ENCODE results near the gene MALAT1.
"Not testable (repeated sequence)": the region's sequence is repeated elsewhere in the genome, so short reads cannot be mapped to it uniquely, and the experiment has no call there.

The MALAT1 gene

DNA sequence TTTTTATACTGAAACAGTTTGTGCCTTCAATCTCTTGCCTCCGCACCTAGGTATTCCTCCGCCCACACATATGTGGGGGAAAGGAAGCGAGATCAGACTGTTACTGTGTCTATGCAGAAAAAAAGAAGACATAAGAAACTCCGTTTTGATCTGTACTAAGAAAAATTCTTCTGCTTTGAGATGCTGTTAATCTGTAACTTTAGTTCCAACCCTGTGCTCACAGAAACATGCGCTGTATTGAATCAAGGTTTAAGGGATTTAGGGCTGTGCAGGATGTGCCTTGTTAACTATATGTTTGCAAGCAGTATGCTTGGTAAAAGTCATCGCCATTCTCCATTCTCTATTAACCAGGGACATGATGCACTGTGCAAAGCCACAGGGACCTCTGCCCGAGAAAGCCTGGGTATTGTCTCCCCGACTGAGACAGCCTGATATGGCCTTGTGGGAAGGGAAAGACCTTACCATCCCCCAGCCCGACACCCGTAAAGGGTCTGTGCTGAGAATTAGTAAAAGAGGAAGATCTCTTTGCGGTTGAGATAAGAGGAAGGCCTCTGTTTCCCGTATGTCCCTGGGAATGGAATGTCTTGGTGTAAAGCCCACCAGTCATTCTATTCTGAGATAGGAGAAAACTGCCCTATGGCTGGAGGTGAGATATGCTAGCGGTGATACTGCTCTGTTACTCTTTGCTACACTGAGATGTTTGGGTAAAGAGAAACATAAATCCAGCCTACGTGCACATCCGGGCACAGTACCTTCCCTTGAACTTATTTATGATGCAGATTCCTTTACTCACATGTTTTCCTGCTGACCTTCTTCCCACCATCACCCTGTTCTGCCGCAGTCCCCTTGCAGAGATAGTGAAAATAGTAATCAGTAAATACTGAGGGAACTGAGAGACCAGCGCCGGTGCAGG lies 24.1 kb downstream of the MALAT1 start:
- peak in 1 of 2 donors; percentile 57 for DNase-seq

DNA sequence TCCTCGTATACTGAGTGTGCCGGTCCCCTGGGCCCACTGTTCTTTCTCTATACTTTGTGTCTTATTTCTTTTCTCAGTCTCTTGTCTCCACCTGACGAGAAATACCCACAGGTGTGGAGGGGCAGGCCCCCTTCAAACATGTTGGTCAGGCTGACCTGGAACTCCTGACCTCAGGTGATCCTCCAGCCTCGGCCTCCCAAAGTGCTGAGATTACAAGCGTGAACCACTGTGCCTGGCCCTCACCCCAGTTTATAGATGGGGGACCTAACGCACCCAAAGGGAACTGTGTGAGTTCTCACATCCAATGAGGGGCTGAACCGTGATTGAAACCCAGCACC lies 24.8 kb downstream of the MALAT1 start:
- DNase-seq: not testable (repeated sequence)

DNA sequence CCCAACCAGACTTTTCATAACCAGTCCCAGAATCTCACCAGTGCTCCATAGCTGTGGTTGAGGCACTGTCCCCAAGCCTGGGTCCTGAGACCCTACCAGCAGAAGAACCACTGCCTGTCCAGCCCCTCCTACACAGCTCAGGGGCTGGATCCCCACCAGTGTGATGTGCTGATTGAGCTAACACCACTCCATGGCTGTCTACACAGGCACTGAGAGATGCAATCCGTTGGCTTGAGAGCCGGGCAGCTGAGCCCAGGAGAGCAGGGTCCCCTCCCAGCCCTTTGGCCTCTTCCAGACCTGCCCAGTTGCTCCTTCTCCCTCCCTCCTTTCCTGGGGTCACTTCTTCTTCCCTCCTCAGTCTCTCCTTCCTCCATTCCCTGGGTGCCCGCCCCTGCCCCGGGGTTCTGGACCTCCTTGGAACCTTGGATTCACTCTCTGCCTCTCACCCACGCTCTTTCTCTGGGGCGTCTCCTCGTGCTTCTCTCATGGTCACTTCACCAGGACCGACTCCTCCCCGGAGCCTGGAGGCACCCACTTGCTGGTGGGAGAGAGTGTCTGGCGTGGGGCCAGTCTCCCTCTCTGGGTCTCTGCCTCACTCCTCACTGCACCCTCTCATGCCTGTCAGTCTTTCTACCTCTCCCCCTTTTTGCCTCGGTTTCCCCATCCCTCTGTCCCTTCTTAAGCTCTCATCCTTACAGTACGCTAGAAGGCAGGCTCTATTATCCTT lies 25.3 kb downstream of the MALAT1 start:
- DNase-seq: no peak

DNA sequence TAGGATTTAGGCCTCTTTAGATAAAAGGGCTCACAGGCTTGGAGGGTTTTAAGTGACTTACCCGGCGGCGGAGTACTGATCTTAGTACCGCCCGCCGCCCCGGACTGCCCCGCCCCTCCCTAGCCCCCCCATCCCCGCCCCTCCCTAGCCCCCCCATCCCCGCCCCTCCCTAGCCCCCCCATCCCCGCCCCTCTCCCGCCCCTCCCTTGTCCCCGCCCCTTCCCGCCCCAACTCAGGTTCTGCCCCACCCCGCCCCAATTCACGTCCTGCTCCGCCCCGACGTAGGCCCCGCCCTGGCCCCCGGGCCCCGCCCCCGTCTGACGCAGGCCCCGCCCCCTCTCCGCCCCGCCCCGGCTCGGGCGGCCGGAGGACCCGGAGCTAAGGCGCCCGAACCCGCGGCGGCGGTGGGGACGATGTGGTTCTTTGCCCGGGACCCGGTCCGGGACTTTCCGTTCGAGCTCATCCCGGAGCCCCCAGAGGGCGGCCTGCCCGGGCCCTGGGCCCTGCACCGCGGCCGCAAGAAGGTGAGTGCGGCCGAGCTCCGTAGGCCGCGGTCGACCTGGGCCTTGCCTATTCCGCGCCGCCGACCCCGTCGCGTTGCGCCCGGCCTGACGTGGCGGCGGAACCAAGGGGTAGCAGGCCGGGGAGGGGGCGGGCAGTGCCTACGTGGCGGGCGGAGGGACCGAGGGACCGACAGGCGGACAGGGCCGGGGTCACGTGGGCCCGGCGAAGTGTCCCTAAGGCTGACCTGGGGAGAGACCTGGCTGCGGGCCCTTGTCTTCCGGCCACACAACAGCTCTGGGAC lies 26.1 kb downstream of the MALAT1 start, which contains the start of gene SCYL1:
TSS of gene SCYL1 (plus strand) at position 343 of the 805 bp plus-strand sequence. CDS start at position 414, 71 bp downstream.
- peak; percentile 78 to 89 for DNase-seq

DNA sequence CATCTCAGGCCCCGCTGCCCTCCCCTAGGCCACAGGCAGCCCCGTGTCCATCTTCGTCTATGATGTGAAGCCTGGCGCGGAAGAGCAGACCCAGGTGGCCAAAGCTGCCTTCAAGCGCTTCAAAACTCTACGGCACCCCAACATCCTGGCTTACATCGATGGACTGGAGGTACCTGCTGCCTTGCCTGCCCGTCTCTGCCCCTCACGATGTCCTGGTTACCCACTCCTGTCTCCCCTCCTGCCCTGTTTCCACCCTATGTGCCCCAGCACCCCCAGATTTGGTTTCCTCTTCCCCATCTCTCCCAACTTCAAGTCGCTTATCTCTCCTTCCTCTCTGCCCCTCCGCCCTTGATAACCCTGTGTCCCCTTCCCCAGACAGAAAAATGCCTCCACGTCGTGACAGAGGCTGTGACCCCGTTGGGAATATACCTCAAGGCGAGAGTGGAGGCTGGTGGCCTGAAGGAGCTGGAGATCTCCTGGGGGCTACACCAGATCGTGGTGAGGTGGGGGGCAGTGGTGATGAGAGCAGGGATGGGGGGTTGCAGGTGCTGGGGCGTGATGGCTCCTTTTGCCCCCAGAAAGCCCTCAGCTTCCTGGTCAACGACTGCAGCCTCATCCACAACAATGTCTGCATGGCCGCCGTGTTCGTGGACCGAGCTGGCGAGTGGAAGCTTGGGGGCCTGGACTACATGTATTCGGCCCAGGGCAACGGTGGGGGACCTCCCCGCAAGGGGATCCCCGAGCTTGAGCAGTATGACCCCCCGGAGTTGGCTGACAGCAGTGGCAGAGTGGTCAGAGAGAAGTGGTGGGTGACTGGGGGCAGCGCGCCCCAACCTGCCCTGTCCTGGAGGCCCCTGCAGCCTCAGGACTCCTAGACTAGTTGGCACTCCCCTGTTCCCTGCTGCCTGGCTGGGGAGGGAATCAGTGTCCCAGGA lies 27.0 kb downstream of the MALAT1 start:
- no peak for DNase-seq

DNA sequence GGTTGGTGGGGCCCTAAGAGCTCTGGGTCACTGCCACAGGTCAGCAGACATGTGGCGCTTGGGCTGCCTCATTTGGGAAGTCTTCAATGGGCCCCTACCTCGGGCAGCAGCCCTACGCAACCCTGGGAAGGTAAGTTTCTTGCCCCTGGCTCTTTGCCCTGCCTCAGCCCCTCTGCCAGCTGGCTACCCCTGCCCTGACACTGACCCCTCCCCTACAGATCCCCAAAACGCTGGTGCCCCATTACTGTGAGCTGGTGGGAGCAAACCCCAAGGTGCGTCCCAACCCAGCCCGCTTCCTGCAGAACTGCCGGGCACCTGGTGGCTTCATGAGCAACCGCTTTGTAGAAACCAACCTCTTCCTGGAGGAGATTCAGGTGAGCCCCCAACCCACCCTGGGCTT lies 27.9 kb downstream of the MALAT1 start:
- no peak for DNase-seq

DNA sequence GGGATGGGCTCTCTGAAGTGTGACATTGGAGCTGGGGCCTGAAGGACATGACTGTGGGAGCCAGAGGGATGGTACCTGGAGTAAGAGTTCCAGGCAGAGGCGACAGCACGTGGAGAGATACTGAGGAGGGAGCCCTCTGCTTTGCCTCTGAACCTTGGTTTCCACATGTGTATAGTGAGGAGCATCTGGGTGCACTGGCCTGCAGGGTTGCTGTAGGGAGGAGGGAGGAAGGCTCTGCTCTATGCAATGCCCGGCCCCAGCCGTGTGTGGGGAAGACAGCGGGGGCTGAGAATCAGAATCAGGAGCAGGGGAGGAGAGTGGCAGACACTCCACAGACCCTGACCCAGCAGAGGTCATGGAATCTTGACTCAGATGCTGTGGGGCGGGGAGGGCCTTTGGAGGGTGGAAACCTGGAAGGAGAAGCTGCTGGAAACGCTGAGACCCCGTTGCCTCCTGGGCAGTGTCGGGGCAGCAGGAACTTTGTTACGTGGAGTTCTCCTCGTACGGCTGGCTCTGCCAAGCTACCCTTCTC lies 30.0 kb downstream of the MALAT1 start:
- DNase-seq: no peak

DNA sequence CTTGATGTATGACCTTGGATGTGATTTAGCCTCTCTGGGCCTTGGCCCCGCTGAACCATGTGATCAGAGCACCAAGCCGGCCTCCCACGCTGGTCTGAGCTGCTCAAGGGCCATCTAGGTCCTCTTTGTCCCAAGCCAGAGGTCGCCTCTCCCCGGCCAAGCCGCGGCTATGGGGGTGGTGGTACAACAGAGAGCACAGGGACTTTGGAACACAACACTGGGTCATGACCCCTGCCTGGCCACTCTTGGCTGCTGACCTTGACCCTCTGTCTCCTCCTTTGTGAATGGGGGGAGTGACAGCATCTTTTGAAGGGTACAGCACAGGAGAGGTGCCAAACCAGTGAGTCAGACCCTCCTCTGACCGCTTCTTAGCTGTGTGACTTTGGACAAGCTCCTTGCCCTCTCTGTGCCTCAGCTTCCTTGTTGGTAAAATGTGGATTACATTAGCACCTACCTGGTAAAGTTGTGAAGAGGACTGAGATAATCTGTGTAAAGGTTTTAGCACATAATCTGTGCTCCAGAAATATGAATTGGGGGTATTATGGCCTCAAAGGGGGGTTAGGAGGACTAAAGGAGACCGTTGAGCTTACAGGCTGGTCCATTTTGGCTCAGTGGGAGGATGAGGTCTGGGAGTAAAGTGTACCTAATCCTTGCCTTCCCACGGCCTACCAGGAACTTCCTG lies 30.8 kb downstream of the MALAT1 start:
- no peak for DNase-seq

DNA sequence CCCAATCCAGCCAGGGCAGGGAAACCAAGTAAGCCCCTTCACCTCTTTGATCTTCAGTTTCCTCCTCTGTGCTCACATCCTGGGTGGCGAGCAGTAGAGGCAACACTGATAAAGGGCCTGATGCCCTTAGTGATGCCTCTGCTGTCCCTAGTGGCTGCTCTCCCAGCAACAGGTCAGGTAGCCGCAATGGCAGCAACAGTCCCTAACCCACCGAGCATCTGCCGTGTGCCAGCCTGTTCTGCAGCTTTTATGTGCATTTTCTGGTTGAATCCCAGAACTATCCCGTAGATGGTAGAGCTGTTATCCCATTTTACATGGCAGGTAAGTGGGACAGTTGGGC lies 31.3 kb downstream of the MALAT1 start:
- DNase-seq: peak in 1 of 2 donors; percentile 50

DNA sequence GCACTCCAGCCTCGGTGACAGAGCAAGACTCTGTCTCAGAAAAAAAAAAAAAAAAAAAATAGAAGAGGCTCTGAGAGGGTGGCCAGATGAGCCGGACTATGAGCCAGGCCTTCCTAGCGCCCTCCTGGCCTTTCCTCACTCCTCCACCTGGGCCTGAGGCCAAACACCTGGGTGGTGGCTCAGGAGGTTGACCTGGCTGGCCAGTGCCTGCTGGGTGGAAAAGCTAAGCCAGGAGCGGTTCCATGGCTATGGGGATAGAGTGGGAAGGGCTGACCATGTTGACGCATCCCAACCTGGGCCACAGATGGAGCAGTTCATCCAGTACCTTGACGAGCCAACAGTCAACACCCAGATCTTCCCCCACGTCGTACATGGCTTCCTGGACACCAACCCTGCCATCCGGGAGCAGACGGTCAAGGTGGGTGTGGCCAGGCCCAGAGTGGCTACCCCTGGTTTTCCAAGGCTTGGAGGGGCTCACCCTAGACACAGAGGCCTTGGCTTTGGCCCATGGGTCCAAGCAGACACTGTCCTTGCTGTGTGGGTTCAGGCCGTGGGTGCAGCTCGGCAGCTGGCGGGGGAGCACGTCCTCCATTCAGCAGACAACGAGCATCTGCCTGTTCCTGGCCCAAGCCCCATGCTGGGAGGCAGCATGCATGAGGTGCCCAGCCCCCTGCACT lies 33.7 kb downstream of the MALAT1 start:
- DNase-seq: no peak

DNA sequence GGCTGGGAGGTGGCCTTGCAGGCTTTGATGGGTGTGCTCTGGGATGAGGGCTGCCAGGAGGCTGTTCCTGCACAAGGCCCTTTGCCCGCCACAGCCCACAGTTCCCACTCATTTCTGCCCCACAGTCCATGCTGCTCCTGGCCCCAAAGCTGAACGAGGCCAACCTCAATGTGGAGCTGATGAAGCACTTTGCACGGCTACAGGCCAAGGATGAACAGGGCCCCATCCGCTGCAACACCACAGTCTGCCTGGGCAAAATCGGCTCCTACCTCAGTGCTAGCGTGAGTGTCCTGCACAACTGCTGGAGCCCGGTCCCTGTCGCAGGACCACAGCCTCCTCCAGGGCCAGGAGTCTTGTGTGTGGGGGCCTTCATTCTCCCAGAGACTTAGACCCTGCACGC lies 36.3 kb downstream of the MALAT1 start:
- DNase-seq: no peak

DNA sequence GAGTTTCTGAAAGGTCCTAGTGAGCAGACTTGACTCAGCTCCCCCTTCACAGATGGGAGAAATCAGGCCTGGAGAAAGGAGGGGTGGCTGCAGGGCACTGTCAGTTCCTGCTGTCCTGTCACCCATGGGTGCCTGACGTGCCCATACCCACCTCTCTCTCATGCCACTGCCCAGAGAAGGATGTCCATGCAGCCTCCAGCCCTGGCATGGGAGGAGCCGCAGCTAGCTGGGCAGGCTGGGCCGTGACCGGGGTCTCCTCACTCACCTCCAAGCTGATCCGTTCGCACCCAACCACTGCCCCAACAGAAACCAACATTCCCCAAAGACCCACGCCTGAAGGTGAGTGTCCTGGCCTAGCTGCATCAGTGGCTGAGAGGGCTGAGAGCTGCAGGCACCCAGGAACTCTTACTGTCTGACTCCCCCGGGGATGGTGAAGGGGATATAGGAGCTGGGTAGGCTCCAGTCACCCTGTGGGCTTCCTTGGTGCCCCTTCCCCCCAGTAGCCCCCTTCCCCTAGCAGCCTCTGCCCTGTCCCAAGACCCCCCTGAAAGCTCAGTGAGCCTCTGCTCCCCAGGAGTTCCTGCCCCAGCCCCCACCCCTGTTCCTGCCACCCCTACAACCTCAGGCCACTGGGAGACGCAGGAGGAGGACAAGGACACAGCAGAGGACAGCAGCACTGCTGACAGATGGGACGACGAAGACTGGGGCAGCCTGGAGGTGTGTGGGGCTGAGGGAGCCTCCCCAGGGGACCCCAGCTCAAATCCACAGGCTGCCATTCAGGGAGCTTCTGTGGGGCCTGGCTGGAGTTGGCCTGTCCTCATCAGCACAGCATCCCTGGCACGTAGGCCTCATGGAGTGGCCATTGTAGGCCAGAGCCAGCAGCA lies 37.8 kb downstream of the MALAT1 start:
- DNase-seq: no peak

DNA sequence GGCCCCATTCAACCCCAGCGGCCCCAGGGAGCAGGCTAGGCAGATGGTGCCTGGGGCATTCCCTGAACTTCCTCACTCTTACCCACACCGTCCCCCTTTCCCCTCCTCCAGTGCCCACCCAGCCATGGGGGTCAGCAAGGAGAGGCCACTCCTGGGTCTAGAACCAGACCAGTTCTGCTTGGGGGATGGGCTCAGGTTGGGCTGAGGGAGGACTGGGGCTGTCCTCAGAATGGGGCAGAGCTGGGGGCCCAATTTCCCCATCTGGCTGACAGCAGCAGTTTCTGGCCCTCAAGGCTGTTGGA lies 38.4 kb downstream of the MALAT1 start:
- no peak for DNase-seq

DNA sequence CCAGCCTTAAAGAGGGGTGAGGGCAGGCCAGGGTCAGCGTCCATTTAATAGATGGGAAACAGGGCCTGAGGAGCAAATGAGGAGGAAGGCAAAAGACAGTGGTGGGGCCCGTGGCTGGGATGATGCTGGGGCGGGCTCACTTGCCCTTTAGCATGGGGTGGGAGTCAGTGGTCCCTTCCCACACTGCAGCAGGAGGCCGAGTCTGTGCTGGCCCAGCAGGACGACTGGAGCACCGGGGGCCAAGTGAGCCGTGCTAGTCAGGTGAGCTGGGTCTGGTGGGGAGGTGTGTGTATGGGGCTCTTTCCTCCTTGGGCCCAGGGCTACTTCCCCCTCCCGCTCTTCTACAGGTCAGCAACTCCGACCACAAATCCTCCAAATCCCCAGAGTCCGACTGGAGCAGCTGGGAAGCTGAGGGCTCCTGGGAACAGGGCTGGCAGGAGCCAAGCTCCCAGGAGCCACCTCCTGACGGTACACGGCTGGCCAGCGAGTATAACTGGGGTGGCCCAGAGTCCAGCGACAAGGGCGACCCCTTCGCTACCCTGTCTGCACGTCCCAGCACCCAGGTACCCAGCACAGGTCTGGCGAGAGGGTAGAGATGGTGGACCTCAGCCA lies 38.9 kb downstream of the MALAT1 start:
- no peak for DNase-seq

DNA sequence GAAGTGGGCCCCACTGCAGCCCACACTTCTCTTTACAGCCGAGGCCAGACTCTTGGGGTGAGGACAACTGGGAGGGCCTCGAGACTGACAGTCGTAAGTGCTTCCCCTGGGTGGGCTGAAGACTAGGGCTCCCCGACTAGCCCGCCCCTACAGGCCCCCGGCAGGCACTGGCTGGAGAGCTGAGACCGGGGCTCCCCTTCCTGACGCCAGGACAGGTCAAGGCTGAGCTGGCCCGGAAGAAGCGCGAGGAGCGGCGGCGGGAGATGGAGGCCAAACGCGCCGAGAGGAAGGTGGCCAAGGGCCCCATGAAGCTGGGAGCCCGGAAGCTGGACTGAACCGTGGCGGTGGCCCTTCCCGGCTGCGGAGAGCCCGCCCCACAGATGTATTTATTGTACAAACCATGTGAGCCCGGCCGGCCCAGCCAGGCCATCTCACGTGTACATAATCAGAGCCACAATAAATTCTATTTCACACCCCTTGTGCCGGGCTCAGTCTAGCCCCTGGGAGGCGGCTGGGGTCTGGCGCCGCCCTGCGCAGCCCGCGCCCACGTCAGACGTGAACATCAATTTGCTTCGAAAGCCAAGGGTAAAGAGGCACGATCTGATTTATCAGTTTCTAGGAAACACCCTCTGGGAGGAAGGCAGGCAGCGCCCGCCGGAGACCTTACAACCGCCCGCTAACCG lies 39.5 kb downstream of the MALAT1 start:
- no peak for DNase-seq

DNA sequence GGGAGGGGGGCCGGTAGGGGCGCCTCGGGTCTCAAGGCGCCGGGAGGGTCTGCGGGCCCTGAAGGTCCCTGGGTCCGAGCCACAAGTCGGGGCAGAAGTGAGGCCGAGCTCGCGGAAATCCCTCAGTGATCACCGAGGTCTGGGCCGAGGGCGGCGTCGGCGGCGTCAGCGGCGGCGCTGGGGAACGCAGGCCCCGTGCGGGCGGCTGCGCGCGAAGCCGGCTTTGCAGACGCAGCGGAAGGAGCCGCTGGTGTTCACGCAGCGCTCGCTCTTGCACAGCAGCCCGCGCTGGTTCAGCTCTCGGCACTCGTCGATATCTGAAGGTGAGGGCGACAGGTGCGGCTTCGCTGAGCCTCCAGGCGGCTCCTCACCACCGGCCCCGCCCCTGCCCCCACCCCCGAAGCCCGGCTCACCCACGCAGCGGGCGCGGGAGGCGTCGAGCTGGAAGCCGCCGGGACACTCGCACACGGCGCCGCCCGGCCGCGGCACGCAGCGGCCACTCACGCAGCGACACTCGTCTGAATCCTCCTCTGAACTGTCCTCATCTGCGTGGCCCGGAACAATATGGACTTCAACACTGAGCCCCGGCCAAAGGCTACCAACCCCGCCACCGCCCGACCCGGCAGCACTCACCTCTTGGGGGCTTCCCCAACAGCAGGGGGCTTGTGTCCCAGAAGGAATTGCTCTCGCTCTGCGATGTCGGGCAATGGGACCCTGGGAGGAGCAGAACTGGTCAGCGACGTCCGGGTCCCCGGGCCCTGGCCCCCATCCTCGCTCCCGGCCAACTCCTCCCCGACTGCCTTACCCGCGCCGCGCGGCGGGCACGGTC lies 40.3 kb downstream of the MALAT1 start:
- no peak for DNase-seq

DNA sequence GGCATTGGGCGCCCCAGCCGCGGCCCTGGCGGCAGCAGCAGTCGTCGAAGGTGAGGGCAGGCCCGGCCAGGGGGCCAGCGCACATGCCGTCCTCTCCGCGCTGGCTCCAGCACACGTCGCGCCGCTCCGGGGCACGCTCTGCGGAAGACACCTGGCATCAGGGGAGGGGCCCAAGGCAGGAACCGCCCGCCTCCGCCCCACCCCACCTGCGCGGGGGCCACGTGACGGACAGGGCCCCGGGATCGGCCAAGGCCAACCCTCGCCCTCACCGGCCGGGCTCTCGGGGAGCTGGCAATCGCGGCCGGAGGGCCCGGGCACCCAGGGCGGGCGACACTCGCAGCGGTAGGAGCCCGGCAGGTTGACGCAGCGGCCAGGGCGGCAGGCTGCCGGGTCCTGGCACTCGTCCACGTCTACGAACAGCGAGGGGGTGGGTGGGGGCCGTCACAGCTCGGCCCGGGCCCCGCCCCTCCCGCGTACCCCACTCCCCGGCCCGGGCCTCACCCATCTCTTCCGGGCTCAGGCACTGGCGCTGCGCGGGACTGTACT lies 41.0 kb downstream of the MALAT1 start:
- DNase-seq: peak in 1 of 2 donors; percentile 44
